Ectodermal cell (in vitro differentiated cells): ENCODE measurements around the gene TCF15.

ENCODE experiments used
- H3K27ac ChIP-seq: 2 replicates; pipeline ENCODE4 v1.7.0; 2013; ENCODE audit warnings: mild to moderate bottlenecking, low read depth, low read length; ENCODE audit not compliant: insufficient read depth, poor library complexity, severe bottlenecking
- H3K27me3 ChIP-seq: 2 replicates; pipeline ENCODE4 v1.7.0; 2013; ENCODE audit warnings: mild to moderate bottlenecking, low read length; ENCODE audit not compliant: insufficient read depth, control insufficient read depth, poor library complexity, severe bottlenecking
- H3K36me3 ChIP-seq: one replicate; pipeline ENCODE4 v1.7.0; 2013; ENCODE audit warnings: low read length; ENCODE audit not compliant: control insufficient read depth, insufficient read depth
- H3K4me1 ChIP-seq: one replicate; pipeline ENCODE4 v1.7.0; 2013; ENCODE audit warnings: low read length; ENCODE audit not compliant: control insufficient read depth, insufficient read depth
- H3K4me3 ChIP-seq: 2 replicates; pipeline ENCODE4 v1.7.0; 2013; ENCODE audit warnings: low read depth, low read length, control low read depth; ENCODE audit not compliant: insufficient read depth
- H3K9me3 ChIP-seq: 2 replicates; pipeline ENCODE4 v1.7.0; 2013; ENCODE audit warnings: mild to moderate bottlenecking, low read length, moderate library complexity; ENCODE audit not compliant: control insufficient read depth
- WGBS, 2 experiments: methylation state at CpG; one replicate each; pipeline ENCODE4 v1.1.7; 2013; ENCODE audit warnings: missing lambda C conversion rate in 2 of 2; 5-methylcytosine and 5-hydroxymethylcytosine counted together

TCF15 gene

GRCh38 chr20:598133-598850 lies 11.8 kb downstream of the TCF15 start:
- no peaks in the 10 kb centered on the region for H3K27me3 ChIP-seq
- peaks cover 5% of the 10 kb centered on the region for H3K4me1 ChIP-seq
- no peaks in the 10 kb centered on the region for H3K36me3 ChIP-seq
- no peaks in the 10 kb centered on the region for H3K9me3 ChIP-seq
- WGBS, 2 experiments, result 79 to 85% methylated on average over 13 of the region's 13 CpGs
- no peak overlapping the region for H3K27ac ChIP-seq
- no peak overlapping the region for H3K4me3 ChIP-seq

DNA sequence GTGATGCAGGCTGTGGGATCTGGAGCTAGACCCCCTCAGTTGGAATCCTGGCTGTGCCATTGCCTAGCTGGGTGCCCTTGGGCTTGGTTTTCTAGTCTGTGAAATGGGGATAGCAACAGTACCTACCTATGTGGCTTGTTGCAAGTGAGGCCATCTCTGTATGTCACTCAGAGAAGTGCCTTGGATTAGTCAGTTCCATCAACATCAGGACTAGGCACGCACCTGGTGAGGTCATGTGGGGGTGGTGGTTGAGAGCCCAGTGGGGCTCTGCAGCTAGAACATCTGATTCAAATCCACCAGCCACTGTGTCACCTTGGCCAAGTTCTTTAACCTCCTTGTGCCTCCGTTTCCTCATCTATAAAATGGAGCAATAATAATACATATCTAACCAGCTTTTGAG lies 12.5 kb downstream of the TCF15 start:
- Histone ChIP-seq H3K27ac (no peak overlapping the region), H3K4me1 (peaks cover 5% of the 10 kb centered on the region), H3K9me3 (no peaks in the 10 kb centered on the region), H3K36me3 (no peaks in the 10 kb centered on the region), H3K27me3 (no peaks in the 10 kb centered on the region), H3K4me3 (no peak overlapping the region)
- 88 to 100% methylated on average over 1 to 2 of the region's 2 CpGs for WGBS, 2 experiments

DNA sequence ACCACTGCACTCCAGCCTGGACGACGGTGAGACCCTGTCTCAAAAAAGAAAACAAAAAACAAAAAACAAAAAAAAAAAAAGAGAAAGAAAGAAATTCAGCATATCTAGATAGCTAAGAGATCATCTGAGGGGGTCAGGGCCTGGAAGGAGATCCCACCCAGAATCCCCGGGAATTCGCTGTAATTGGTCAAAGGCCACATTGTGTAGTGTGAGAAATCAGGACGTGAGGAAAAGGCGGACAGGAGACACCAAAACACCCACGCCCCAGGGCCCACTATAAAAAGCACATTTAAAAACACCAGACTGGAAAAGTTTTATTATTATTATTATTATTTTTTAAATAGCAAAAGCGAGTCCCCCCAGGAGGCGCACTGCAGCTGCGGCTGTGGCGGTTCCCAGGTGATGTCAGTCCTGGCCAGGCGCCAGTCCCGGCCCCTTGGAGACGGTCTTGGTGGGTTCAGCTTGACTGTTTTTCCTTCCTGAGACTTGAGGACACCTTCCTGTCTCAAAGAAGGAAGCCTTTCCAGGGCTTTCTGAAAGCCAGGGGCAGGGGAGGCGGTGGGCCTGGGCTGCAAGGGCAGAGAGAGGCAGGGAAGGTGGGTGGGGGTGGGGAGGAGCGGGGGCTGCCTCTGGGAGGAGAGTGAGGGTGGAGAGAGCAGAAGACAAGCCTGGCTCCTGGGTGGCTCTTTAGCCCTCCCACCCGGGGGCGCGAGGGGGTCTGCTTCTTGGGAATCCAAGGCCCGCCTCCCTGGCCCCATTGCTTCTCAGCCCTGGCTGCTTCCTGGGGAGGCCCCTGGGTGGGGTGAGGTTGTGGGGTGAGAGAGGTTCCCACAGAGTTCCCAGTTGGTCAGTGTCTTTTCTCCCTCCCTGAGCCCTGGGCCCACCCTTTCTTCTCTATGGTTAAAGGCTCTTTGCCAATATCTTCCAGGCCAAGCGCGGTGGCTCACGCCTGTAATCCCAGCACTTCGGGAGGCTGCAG lies 14.5 kb downstream of the TCF15 start:
- 84% methylated on average over 20 to 23 of the region's 24 CpGs for WGBS, 2 experiments
- Histone ChIP-seq H3K36me3 (no peaks in the 10 kb centered on the region), H3K4me3 (no peak overlapping the region), H3K27me3 (no peaks in the 10 kb centered on the region), H3K4me1 (peaks cover 5% of the 10 kb centered on the region), H3K9me3 (no peaks in the 10 kb centered on the region), H3K27ac (no peak overlapping the region)

- Histone ChIP-seq H3K9me3 (no peaks in the 10 kb centered on the region), H3K27me3 (no peaks in the 10 kb centered on the region), H3K36me3 (no peaks in the 10 kb centered on the region), H3K4me3 (no peak overlapping the region), H3K4me1 (no peaks in the 10 kb centered on the region), H3K27ac (no peak overlapping the region)
- WGBS, 2 experiments, result 90 to 94% methylated on average over 7 of the region's 7 CpGs
Measured at GRCh38 chr20:592506-592905, 17.6 kb downstream of the TCF15 start.

GRCh38 chr20:591941-592340 lies 18.2 kb downstream of the TCF15 start:
- WGBS, 2 experiments, result 83 to 88% methylated on average over 5 of the region's 5 CpGs
- Histone ChIP-seq H3K4me1 (no peaks in the 10 kb centered on the region), H3K27me3 (no peaks in the 10 kb centered on the region), H3K9me3 (no peaks in the 10 kb centered on the region), H3K27ac (no peak overlapping the region), H3K4me3 (no peak overlapping the region), H3K36me3 (no peaks in the 10 kb centered on the region)

GRCh38 chr20:588932-589672 lies 21.0 kb downstream of the TCF15 start:
- Histone ChIP-seq H3K36me3 (no peaks in the 10 kb centered on the region), H3K9me3 (no peaks in the 10 kb centered on the region), H3K4me1 (no peaks in the 10 kb centered on the region), H3K4me3 (no peak overlapping the region), H3K27ac (no peak overlapping the region), H3K27me3 (no peaks in the 10 kb centered on the region)
- 91 to 93% methylated on average over 10 of the region's 10 CpGs for WGBS, 2 experiments

GRCh38 chr20:588476-588875 lies 21.6 kb downstream of the TCF15 start:
- H3K27me3 ChIP-seq, result no peaks in the 10 kb centered on the region
- 89% methylated on average over 1 of the region's 3 CpGs; no CpG with 5 or more reads in 1 of the 2 experiments for WGBS, 2 experiments
- H3K36me3 ChIP-seq, result no peaks in the 10 kb centered on the region
- no peaks in the 10 kb centered on the region for H3K4me1 ChIP-seq
- H3K4me3 ChIP-seq, result no peak overlapping the region
- H3K27ac ChIP-seq, result no peak overlapping the region
- no peaks in the 10 kb centered on the region for H3K9me3 ChIP-seq

DNA sequence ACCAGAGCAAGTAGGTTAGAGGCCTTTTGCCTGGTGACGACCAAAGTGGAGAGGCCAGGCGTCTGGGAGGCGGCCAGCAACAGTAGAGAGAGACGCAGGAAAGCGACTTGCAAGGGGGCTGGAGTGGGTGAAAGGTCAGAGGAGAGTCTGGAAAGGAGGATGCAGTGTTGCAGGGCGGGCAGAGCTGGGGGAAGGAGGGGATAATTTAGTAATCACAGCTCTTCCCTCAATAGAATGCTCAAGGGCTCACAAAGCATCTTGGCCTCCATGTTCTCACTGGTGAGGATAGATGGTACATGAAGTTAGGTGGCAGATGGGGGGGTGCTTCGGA lies 25.2 kb downstream of the TCF15 start:
- Histone ChIP-seq H3K4me3 (no peak overlapping the region), H3K36me3 (no peaks in the 10 kb centered on the region), H3K27me3 (no peaks in the 10 kb centered on the region), H3K27ac (no peak overlapping the region), H3K9me3 (no peaks in the 10 kb centered on the region), H3K4me1 (no peaks in the 10 kb centered on the region)
- 83 to 86% methylated on average over 7 of the region's 7 CpGs for WGBS, 2 experiments

- H3K9me3 ChIP-seq, result no peaks in the 10 kb centered on the region
- no peak overlapping the region for H3K27ac ChIP-seq
- 79 to 86% methylated on average over 6 to 8 of the region's 8 CpGs for WGBS, 2 experiments
- H3K4me1 ChIP-seq, result no peaks in the 10 kb centered on the region
- no peak overlapping the region for H3K4me3 ChIP-seq
- H3K36me3 ChIP-seq, result no peaks in the 10 kb centered on the region
- H3K27me3 ChIP-seq, result no peaks in the 10 kb centered on the region
Measured at GRCh38 chr20:584161-584970, 25.7 kb downstream of the TCF15 start.
